Chondrocyte (in vitro differentiated cells): ENCODE results near the gene SERPINB8. TPM values are rescaled to one million over a fixed set of nuclear protein-coding genes. Genes with fewer than 3 reads are reported as not detected.

Experiments
- DNase-seq: peaks from one replicate; pipeline ENCODE4 v3.0.0; 2021; ENCODE audit warnings: mixed read lengths, low spot score
- H3K27ac Mint-ChIP-seq: one replicate; pipeline ENCODE4 v1.8.0; 2021; ENCODE audit warnings: mild to moderate bottlenecking, moderate library complexity, mixed read lengths; ENCODE audit not compliant: unreplicated experiment
- H3K27me3 Mint-ChIP-seq: 2 replicates; pipeline ENCODE4 v1.8.0; 2021; ENCODE audit warnings: low read depth, mixed read lengths
- H3K36me3 Mint-ChIP-seq: 2 replicates; pipeline ENCODE4 v1.8.0; 2021; ENCODE audit warnings: low read depth, mixed read lengths
- H3K4me1 Mint-ChIP-seq: 2 replicates; pipeline ENCODE4 v1.8.0; 2021; ENCODE audit warnings: low read depth, mild to moderate bottlenecking, mixed read lengths
- H3K4me3 Mint-ChIP-seq: one replicate; pipeline ENCODE4 v1.8.0; 2021; ENCODE audit warnings: mild to moderate bottlenecking, moderate library complexity, mixed read lengths; ENCODE audit not compliant: unreplicated experiment
- H3K9me3 Mint-ChIP-seq: 2 replicates; pipeline ENCODE4 v1.8.0; 2021; ENCODE audit warnings: low read depth, mixed read lengths
- total RNA-seq: library from RNA; stranded (reverse); gene quantifications from 3 replicates; pipeline ENCODE4 v1.2.1, GENCODE V29; 2021
- TF ChIP-seq, protein P1 (sequence below): fragments of 200-600 bp; sonication (generic); IDR thresholded peaks from 2 replicates; pipeline ENCODE4 v1.5.0; 2021; ENCODE audit warnings: antibody characterized with exemption, mild to moderate bottlenecking, moderate library complexity

SERPINB8 gene
- total RNA-seq, 1 donor from 2014 or later: 13.6 TPM

DNA sequence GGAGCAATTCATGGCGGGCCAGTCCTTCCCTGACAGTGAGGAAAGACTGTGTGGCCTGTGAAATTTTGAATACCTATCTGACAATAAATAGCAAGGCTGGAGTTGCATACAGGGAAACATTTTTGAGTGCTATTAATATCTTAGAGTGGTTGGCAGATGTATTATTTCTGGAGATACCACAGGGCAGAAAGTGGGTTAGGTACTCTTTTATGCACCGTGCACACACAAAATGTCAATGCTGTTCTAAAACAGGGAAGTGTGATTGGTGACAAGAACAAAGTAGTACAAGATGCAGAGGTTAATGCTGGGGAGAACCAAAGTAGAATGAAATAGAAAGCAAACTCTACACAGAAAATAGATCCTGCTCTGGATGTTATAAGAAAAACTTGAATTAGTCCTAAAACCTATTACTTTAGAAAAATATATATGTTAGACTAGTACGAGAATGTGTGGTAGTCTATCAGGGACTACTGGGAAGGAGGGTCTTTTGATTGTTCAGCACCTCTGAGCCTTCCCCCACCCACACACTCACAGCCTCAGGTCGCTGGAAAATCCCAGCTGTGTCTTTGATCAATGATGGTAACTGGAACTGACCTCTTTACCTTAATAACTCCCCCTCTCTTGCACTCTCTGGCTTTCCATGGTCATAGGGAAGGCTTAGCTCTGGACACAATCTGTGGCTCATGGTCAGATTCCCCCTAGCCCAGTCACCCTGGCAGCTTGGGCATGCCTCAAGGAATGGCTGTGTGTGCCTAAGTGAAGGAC, 58.2 kb downstream of the SERPINB8 start:
- Mint-ChIP-seq H3K9me3 (no peaks in the 10 kb centered on the region), H3K4me1 (no peaks in the 10 kb centered on the region), H3K36me3 (no peaks in the 10 kb centered on the region), H3K27me3 (peaks cover 27% of the 10 kb centered on the region), H3K27ac (no peak overlapping the region), H3K4me3 (no peak overlapping the region)
- TF ChIP-seq, protein P1, sequence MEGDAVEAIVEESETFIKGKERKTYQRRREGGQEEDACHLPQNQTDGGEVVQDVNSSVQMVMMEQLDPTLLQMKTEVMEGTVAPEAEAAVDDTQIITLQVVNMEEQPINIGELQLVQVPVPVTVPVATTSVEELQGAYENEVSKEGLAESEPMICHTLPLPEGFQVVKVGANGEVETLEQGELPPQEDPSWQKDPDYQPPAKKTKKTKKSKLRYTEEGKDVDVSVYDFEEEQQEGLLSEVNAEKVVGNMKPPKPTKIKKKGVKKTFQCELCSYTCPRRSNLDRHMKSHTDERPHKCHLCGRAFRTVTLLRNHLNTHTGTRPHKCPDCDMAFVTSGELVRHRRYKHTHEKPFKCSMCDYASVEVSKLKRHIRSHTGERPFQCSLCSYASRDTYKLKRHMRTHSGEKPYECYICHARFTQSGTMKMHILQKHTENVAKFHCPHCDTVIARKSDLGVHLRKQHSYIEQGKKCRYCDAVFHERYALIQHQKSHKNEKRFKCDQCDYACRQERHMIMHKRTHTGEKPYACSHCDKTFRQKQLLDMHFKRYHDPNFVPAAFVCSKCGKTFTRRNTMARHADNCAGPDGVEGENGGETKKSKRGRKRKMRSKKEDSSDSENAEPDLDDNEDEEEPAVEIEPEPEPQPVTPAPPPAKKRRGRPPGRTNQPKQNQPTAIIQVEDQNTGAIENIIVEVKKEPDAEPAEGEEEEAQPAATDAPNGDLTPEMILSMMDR: no peak
- DNase-seq: no peak

DNA sequence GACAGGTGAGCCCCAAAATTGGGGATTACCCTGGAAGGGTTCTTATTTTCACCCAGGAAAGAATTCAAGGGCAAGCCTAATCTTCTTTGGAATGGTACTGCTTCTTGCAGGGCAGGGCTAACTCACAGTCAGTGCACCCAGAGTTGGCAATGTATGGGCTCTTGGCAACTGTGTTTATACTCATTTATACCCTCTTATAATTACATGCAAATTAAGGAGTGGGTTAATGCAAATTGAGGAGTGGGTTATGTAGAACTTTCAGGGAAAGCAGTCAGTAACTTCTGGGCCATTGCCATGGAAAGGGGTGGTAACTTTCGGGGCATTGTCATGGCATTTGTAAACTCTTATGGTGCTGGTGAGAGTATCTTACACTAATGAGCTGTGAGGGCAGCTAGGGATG, 59.2 kb downstream of the SERPINB8 start:
- Mint-ChIP-seq H3K36me3 (no peaks in the 10 kb centered on the region), H3K9me3 (no peaks in the 10 kb centered on the region), H3K4me3 (no peak overlapping the region), H3K4me1 (no peaks in the 10 kb centered on the region), H3K27ac (no peak overlapping the region), H3K27me3 (peaks cover 24% of the 10 kb centered on the region)
- TF ChIP-seq, protein P1: no peak
- DNase-seq: no peak

DNA sequence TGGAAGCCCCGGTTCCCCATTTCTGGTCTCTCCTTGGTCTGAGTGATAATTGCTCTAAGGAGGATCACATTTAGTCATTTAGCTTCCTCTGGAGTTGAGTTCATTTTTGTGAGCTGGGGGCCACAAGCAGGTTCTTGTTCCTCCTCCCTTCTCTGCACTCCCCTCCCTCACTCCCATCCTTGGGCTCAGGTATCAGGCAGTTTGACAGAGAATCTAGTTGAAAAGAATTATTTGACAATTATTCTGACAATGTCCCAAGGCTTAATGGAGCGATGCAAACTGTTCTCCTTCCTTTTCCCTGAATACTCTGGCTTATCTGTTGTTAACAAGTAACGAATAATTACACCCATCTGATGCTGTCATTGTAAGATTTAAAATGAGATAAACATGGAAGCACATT, 61.5 kb downstream of the SERPINB8 start:
- Mint-ChIP-seq H3K27ac (no peak overlapping the region), H3K27me3 (peaks cover 30% of the 10 kb centered on the region), H3K9me3 (no peaks in the 10 kb centered on the region), H3K4me1 (no peaks in the 10 kb centered on the region), H3K36me3 (no peaks in the 10 kb centered on the region), H3K4me3 (no peak overlapping the region)
- DNase-seq: no peak
- TF ChIP-seq, protein P1: no peak

DNA sequence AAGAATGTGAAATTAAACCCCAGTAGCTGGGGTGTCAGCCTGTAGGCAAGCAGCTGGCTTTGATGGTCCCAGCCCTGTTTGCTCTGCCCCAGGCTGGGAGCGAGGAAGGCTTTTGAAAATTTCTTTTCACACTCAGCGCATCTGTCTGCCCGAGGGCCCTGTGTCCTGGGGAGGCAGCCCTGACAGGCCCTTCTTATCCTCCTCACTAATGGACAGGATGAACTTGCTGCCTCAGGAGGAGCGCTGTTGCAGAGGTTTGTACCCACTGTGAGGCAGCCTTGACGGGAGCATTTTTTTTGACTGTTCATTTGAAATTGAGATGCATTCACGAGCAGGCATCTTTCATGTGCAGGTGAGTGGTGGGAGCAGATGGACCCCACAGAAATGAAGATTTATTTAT, 62.4 kb downstream of the SERPINB8 start:
- Mint-ChIP-seq H3K4me1 (no peaks in the 10 kb centered on the region), H3K36me3 (no peaks in the 10 kb centered on the region), H3K4me3 (no peak overlapping the region), H3K27me3 (peaks cover 35% of the 10 kb centered on the region), H3K9me3 (no peaks in the 10 kb centered on the region), H3K27ac (no peak overlapping the region)
- TF ChIP-seq, protein P1: no peak
- no peak for DNase-seq

DNA sequence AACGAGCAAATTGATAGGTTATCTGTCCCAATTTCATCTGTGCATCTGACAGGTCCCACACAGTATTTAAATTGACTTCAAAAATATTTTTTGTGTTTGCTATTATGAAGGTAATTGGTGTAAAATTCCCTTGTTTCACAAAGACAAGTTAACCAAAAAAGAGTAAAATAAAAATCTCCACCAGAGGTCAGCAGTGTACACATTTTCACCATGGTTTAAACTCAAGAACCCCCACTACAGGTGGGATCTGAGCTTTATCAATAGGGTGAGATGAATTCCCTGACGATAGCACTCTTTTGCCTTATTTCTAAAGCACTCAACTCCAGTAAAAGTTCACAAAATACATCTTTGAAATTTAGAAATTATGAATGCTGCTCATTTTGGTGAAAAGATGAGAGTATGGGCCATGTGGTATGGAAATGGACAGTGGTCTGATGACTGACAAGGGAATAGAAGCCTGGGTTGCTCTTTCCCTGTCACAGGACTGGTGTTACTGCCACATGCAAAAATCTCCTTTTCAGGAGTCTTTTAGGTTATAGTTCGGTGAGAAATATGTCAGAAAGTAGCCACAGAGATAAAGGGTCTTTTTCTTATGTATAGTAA, 68.0 kb downstream of the SERPINB8 start:
- Mint-ChIP-seq H3K27ac (no peak overlapping the region), H3K4me3 (no peak overlapping the region), H3K27me3 (peaks cover 22% of the 10 kb centered on the region), H3K36me3 (no peaks in the 10 kb centered on the region), H3K4me1 (no peaks in the 10 kb centered on the region), H3K9me3 (peaks cover 6% of the 10 kb centered on the region)
- DNase-seq: no peak
- TF ChIP-seq, protein P1: peak; percentile 90

Other genes starting within 250 kb of the SERPINB8 start
- gene SERPINB7, start 194.7 kb upstream of the SERPINB8 start, total RNA-seq: not detected in 3 replicates
- not detected in 3 replicates for gene SERPINB2, start 82.4 kb upstream of the SERPINB8 start, total RNA-seq
- not detected in 3 replicates for gene SERPINB10, start 62.1 kb upstream of the SERPINB8 start, total RNA-seq
- gene HMSD, start 20.8 kb upstream of the SERPINB8 start, total RNA-seq: not detected in 3 replicates
- gene LINC00305, start 179.0 kb downstream of the SERPINB8 start, total RNA-seq: not detected in 3 replicates